Renal pelvis (tissue), 4 donors: ENCODE results near the gene SLC35B2. TPM values are rescaled to one million over a fixed set of nuclear protein-coding genes. Genes with fewer than 3 reads are reported as not detected.

Experiments used
- DNase-seq: peaks from one replicate; pipeline ENCODE4 v3.0.0-alpha.2; 2013
- polyA plus RNA-seq, 3 donors: library from polyadenylated mRNA; unstranded; fragments of 120-200 nt; gene quantifications; one replicate each; pipeline ENCODE4 v1.2.1, GENCODE V29; 2013; ENCODE audit not compliant: insufficient read length in 3 of 3

Gene SLC35B2
- polyA plus RNA-seq, 3 donors, result 51.6 to 61.7 (median 55.8) TPM

- no peak for DNase-seq
Observed at GRCh38 chr6:44257753-44258324, 511 bp upstream of the SLC35B2 start.

- DNase-seq, result no peak
Observed at GRCh38 chr6:44256775-44257024, 628 bp downstream of the SLC35B2 start.

GRCh38 chr6:44255871-44256774 is 1.2 kb downstream of the SLC35B2 start:
- no peak for DNase-seq

GRCh38 chr6:44255105-44255808 is 2.1 kb downstream of the SLC35B2 start:
- DNase-seq, result no peak

- no peak for DNase-seq
Observed at GRCh38 chr6:44254191-44255104, 2.9 kb downstream of the SLC35B2 start.

GRCh38 chr6:44253307-44254101 is 3.8 kb downstream of the SLC35B2 start:
- DNase-seq, result no peak

- no peak for DNase-seq
Observed at GRCh38 chr6:44251576-44252524, 5.5 kb downstream of the SLC35B2 start.

- no peak for DNase-seq
Observed at GRCh38 chr6:44250718-44251123, 6.6 kb downstream of the SLC35B2 start.

- DNase-seq, result no peak
Observed at GRCh38 chr6:44250067-44250717, 7.1 kb downstream of the SLC35B2 start.

GRCh38 chr6:44249082-44249748 is 8.1 kb downstream of the SLC35B2 start:
- DNase-seq, result no peak

GRCh38 chr6:44248579-44248978 is 8.7 kb downstream of the SLC35B2 start:
- DNase-seq, result no peak

- peak; percentile 70 for DNase-seq
Observed at GRCh38 chr6:44247338-44248302, 9.7 kb downstream of the SLC35B2 start.

GRCh38 chr6:44246663-44247337 is 10.5 kb downstream of the SLC35B2 start, which contains the start of gene HSP90AB1:
TSS of gene HSP90AB1 (plus strand) at chr6:44247101. CDS start at chr6:44248630, 1,529 bp downstream.
- DNase-seq, result peak; percentile 97

GRCh38 chr6:44245912-44246662 is 11.2 kb downstream of the SLC35B2 start:
- peak; percentile 87 for DNase-seq

- no peak for DNase-seq
Observed at GRCh38 chr6:44245391-44245911, 11.9 kb downstream of the SLC35B2 start.

- DNase-seq, result no peak
Observed at GRCh38 chr6:44243345-44243744, 14.0 kb downstream of the SLC35B2 start.
